Keratinocyte (primary cell): ENCODE data around the gene PIM3. TPM values are rescaled to one million over a fixed set of nuclear protein-coding genes. Genes with fewer than 3 reads are reported as not detected.

Source experiments
- DNase-seq: peaks from one replicate; pipeline ENCODE4 v3.0.0-alpha.2; 2011; ENCODE audit warnings: low read depth, missing footprints, low spot score
- FAIRE-seq: peaks from 2 replicates; lab custom pipeline; 2011; peaks lifted over from hg19 to GRCh38; lab: Jason Lieb, UNC
- H2AFZ ChIP-seq: 2 replicates; pipeline ENCODE4 v1.6.0; 2012; ENCODE audit warnings: low read length, control low read depth, inconsistent platforms; ENCODE audit not compliant: control insufficient read depth
- H3K27ac ChIP-seq: 2 replicates; pipeline ENCODE4 v1.5.1; 2011; ENCODE audit warnings: low read length; ENCODE audit not compliant: control insufficient read depth, insufficient read depth
- H3K27me3 ChIP-seq: 3 replicates; pipeline ENCODE4 v1.6.0; 2011; ENCODE audit warnings: low read length; ENCODE audit not compliant: control insufficient read depth, insufficient read depth; ENCODE audit errors: extremely low read depth
- H3K36me3 ChIP-seq, 2 experiments: 2 replicates in 1 of 2; 3 replicates in 1 of 2; pipeline ENCODE4 v1.5.1; 2011; ENCODE audit warnings: low read length in 2 of 2, mild to moderate bottlenecking in 1 of 2; ENCODE audit not compliant: control insufficient read depth in 2 of 2, insufficient read depth in 2 of 2; ENCODE audit errors: extremely low read depth in 1 of 2
- H3K4me1 ChIP-seq: 3 replicates; pipeline ENCODE4 v1.5.1; 2011; ENCODE audit warnings: low read length; ENCODE audit not compliant: control insufficient read depth, insufficient read depth; ENCODE audit errors: extremely low read depth
- H3K4me2 ChIP-seq: 3 replicates; pipeline ENCODE4 v1.6.0; 2011; ENCODE audit warnings: low read depth, low read length; ENCODE audit not compliant: control insufficient read depth, insufficient read depth; ENCODE audit errors: extremely low read depth
- H3K4me3 ChIP-seq, 3 experiments: fragments of 200-600 bp in 1 of 3; sonication (generic) in 1 of 3; 2 replicates in 2 of 3; 3 replicates in 1 of 3; pipeline ENCODE4 v1.5.1; 2011 to 2016; ENCODE audit warnings: low read length in 3 of 3, mild to moderate bottlenecking in 3 of 3, control low read depth in 2 of 3, inconsistent platforms in 1 of 3, low read depth in 1 of 3, mixed read lengths in 1 of 3, mixed run types in 1 of 3, moderate library complexity in 1 of 3; ENCODE audit not compliant: control insufficient read depth in 2 of 3, insufficient read depth in 2 of 3; ENCODE audit errors: extremely low read depth in 1 of 3
- H3K79me2 ChIP-seq: 2 replicates; pipeline ENCODE4 v1.6.0; 2012; ENCODE audit warnings: low read length; ENCODE audit not compliant: control insufficient read depth, insufficient read depth
- H3K9ac ChIP-seq: 3 replicates; pipeline ENCODE4 v1.6.0; 2011; ENCODE audit warnings: low read length; ENCODE audit not compliant: control insufficient read depth, insufficient read depth; ENCODE audit errors: extremely low read depth
- H3K9me1 ChIP-seq: 3 replicates; pipeline ENCODE4 v1.6.0; 2011; ENCODE audit warnings: low read length; ENCODE audit not compliant: control insufficient read depth, insufficient read depth; ENCODE audit errors: extremely low read depth
- H3K9me3 ChIP-seq: 2 replicates; pipeline ENCODE4 v1.5.1; 2012; ENCODE audit warnings: low read depth, low read length; ENCODE audit not compliant: control insufficient read depth
- H4K20me1 ChIP-seq: 3 replicates; pipeline ENCODE4 v1.6.0; 2011; ENCODE audit warnings: low read length; ENCODE audit not compliant: control insufficient read depth, insufficient read depth; ENCODE audit errors: extremely low read depth
- EZH2 ChIP-seq: IDR thresholded peaks from one replicate; pipeline ENCODE4 v1.6.1; 2012; ENCODE audit warnings: inconsistent platforms, mild to moderate bottlenecking, low read length, moderate library complexity
- dilution Hi-C: fragments of 300-500 bp; cut with MboI; formaldehyde crosslinking; loops from one replicate; pipeline ENCODE4 v1.7.0; 2020; ENCODE audit warnings: low sequenced_read_pairs; ENCODE audit not compliant: extremely low pct_ligation_motif_present
- polyA plus RNA-seq, 5 experiments: library from polyadenylated mRNA; depleted of rRNA in 3 of 5; stranded (reverse) in 3 of 5; stranded (forward) in 1 of 5; unstranded in 1 of 5; fragments of >200 nt; gene quantifications; 1 replicate in 1 of 5; 2 replicates in 3 of 5; 3 replicates in 1 of 5; pipeline versions ENCODE4 v1.2.1 to v1.2.3, GENCODE V29; 2011 to 2012; ENCODE audit warnings: missing spikeins in 2 of 5, low read depth in 1 of 5, low replicate concordance in 1 of 5
- TF ChIP-seq, protein P1 (sequence below), 3 experiments: IDR thresholded peaks in 1 of 3; conservative IDR thresholded peaks in 1 of 3; optimal IDR thresholded peaks in 1 of 3; 2 replicates in 2 of 3; 3 replicates in 1 of 3; pipeline versions ENCODE3 to v1.5.1; 2011; ENCODE audit warnings: low read length in 3 of 3, mild to moderate bottlenecking in 3 of 3, moderate library complexity in 2 of 3, control low read depth in 1 of 3, inconsistent platforms in 1 of 3; ENCODE audit not compliant: insufficient read depth in 2 of 3; ENCODE audit errors: extremely low read depth in 1 of 3

PIM3 gene
- polyA plus RNA-seq, 1 donor (not counting 4 experiments of a cell fraction or from before 2014, with no cell fraction given): 3.4 TPM

DNA sequence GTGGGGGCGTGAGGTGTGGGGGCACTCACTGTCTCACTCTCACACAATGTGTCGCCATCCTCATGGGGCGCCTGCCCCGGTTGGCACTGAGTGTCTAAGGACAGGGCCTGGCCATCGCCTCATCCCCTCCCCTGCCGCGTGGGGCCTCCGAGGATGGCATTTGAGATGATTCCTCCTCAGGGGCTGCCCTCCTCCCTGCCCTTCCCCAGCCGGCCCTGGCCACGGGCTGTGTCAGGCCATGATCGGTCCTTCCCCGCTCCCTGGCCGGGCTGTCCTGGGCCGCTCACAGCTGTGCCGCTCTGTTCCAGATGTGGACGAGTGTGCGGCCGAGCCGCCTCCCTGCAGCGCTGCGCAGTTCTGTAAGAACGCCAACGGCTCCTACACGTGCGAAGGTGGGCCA is 37.6 kb upstream of the PIM3 start:
- TF ChIP-seq, protein P1, sequence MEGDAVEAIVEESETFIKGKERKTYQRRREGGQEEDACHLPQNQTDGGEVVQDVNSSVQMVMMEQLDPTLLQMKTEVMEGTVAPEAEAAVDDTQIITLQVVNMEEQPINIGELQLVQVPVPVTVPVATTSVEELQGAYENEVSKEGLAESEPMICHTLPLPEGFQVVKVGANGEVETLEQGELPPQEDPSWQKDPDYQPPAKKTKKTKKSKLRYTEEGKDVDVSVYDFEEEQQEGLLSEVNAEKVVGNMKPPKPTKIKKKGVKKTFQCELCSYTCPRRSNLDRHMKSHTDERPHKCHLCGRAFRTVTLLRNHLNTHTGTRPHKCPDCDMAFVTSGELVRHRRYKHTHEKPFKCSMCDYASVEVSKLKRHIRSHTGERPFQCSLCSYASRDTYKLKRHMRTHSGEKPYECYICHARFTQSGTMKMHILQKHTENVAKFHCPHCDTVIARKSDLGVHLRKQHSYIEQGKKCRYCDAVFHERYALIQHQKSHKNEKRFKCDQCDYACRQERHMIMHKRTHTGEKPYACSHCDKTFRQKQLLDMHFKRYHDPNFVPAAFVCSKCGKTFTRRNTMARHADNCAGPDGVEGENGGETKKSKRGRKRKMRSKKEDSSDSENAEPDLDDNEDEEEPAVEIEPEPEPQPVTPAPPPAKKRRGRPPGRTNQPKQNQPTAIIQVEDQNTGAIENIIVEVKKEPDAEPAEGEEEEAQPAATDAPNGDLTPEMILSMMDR (optimal IDR thresholded peaks at IDR 0.05 in 1 of 3, IDR thresholded peaks at IDR 0.05 in 1 of 3, conservative IDR thresholded peaks at IDR 0.05 in 1 of 3; ENCODE audit: extremely low read depth in 1 of 3, insufficient read depth in 2 of 3, low read length in 3 of 3): no peak
- no peak for TF ChIP-seq EZH2
- DNase-seq: no peak
- FAIRE-seq: no peak
- Histone ChIP-seq H3K9me1 (no peaks in the 10 kb centered on the region), H3K36me3 (peaks cover 13 to 26% of the 10 kb centered on the region in 2 experiments), H4K20me1 (no peaks in the 10 kb centered on the region), H2AFZ (no peak overlapping the region), H3K4me3 (no peak overlapping the region), H3K9ac (no peak overlapping the region), H3K4me1 (peaks cover 5% of the 10 kb centered on the region), H3K79me2 (peaks cover 5% of the 10 kb centered on the region), H3K4me2 (no peak overlapping the region), H3K27ac (no peak overlapping the region), H3K27me3 (no peaks in the 10 kb centered on the region), H3K9me3 (no peaks in the 10 kb centered on the region)
- dilution Hi-C loops: no loop called here

DNA sequence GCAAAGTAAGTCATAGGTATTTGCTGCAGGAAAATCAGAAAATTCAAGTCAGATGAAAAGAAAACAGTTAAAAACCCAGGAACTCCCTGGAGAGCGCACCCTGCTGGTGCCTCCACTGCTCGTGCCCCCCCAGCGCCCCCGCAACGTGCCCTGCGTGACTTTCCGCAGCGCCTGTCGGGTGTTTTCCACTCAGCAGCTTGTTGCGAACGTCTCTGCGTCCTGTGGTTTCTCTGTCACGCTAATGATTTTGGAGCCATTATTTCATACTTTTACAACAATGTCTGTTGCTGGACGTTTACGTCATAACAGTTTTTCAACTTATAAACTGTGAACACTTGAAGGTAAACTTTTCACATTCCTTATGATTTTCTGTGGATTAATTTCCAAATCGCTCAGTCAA is 37.1 kb upstream of the PIM3 start:
- no peak overlapping the region for H3K27ac ChIP-seq
- peaks cover 5% of the 10 kb centered on the region for H3K4me1 ChIP-seq
- no peaks in the 10 kb centered on the region for H3K9me3 ChIP-seq
- H3K4me3 ChIP-seq: no peak overlapping the region
- H3K9me1 ChIP-seq: no peaks in the 10 kb centered on the region
- dilution Hi-C loops: no loop called here
- peaks cover 13 to 27% of the 10 kb centered on the region in 2 experiments for H3K36me3 ChIP-seq
- no peaks in the 10 kb centered on the region for H4K20me1 ChIP-seq
- DNase-seq (no peak), FAIRE-seq (no peak)
- no peak overlapping the region for H3K9ac ChIP-seq
- TF ChIP-seq, protein P1 (optimal IDR thresholded peaks at IDR 0.05 in 1 of 3, IDR thresholded peaks at IDR 0.05 in 1 of 3, conservative IDR thresholded peaks at IDR 0.05 in 1 of 3; ENCODE audit: extremely low read depth in 1 of 3, insufficient read depth in 2 of 3, low read length in 3 of 3): no peak
- TF ChIP-seq EZH2: no peak
- no peak overlapping the region for H3K4me2 ChIP-seq
- no peak overlapping the region for H2AFZ ChIP-seq
- no peaks in the 10 kb centered on the region for H3K27me3 ChIP-seq
- peaks cover 5% of the 10 kb centered on the region for H3K79me2 ChIP-seq
